Gastroesophageal sphincter (tissue), 4 donors: ENCODE data around the gene FGF18. TPM values are rescaled to one million over a fixed set of nuclear protein-coding genes. Genes with fewer than 3 reads are reported as not detected.

Experiments
- ATAC-seq: fragments of 150-250 bp; one replicate; pipeline ENCODE4 v1.9.1; 2016; ENCODE audit warnings: mild to moderate bottlenecking, moderate library complexity
- H3K27ac ChIP-seq, 4 donors: fragments of 200-600 bp; sonication (generic) in 3 of 4; 1 replicate in 3 of 4; 2 replicates in 1 of 4; pipeline ENCODE4 v1.5.1; 2016 to 2019
- H3K27me3 ChIP-seq: fragments of 200-600 bp; sonication (generic); one replicate; pipeline ENCODE4 v1.5.1; 2019
- H3K36me3 ChIP-seq, 2 donors: fragments of 200-600 bp; sonication (generic); one replicate each; pipeline ENCODE4 v1.5.1; 2019; ENCODE audit warnings: control low read depth in 1 of 2
- H3K4me1 ChIP-seq, 3 donors: fragments of 200-600 bp; sonication (generic); 1 replicate in 2 of 3; 2 replicates in 1 of 3; pipeline ENCODE4 v1.5.1; 2016 to 2019; ENCODE audit warnings: control low read depth in 2 of 3
- H3K4me3 ChIP-seq, 2 donors: fragments of 200-600 bp; sonication (generic); one replicate each; pipeline ENCODE4 v1.5.1; 2019; ENCODE audit warnings: mild to moderate bottlenecking in 1 of 2, moderate library complexity in 1 of 2
- H3K9me3 ChIP-seq, 3 donors: fragments of 200-600 bp; sonication (generic); one replicate each; pipeline ENCODE4 v1.5.1; 2017 to 2019; ENCODE audit warnings: control low read depth in 2 of 3
- EP300 ChIP-seq: sonication (generic); formaldehyde crosslinking; IDR thresholded peaks from one replicate; pipeline ENCODE4 v1.6.1; 2017; ENCODE audit warnings: antibody characterized with exemption, mild to moderate bottlenecking
- POLR2A ChIP-seq, 2 donors: fragments of 450-650 bp; IDR thresholded peaks; one replicate each; pipeline ENCODE4 v1.6.1; 2017; ENCODE audit warnings: antibody characterized with exemption in 2 of 2, mild to moderate bottlenecking in 2 of 2, moderate library complexity in 1 of 2
- POLR2AphosphoS5 ChIP-seq: sonication (generic); formaldehyde crosslinking; IDR thresholded peaks from one replicate; pipeline ENCODE4 v1.6.1; 2017; ENCODE audit warnings: antibody characterized with exemption
- WGBS, 2 donors: methylation state at CpG; one replicate each; pipeline ENCODE4 v1.1.5; 2018; ENCODE audit warnings: low coverage in 1 of 2; 5-methylcytosine and 5-hydroxymethylcytosine counted together
- total RNA-seq, 4 donors: library from RNA; depleted of rRNA; stranded (reverse); fragments of >200 nt; gene quantifications; one replicate each; pipeline ENCODE4 v1.1.0, GENCODE V29; 2016
- TF ChIP-seq, protein P1 (sequence below), 4 experiments: fragments of 200-600 bp in 2 of 4; fragments of 450-650 bp in 2 of 4; sonication (generic) in 1 of 4; IDR thresholded peaks; one replicate each; pipeline ENCODE4 v1.5.1; 2017 to 2019; ENCODE audit warnings: antibody characterized with exemption in 4 of 4, mild to moderate bottlenecking in 2 of 4, moderate library complexity in 2 of 4

The FGF18 gene
- total RNA-seq, 4 donors from 2014 or later: 1.8 to 2.1 TPM; not detected in 2

DNA sequence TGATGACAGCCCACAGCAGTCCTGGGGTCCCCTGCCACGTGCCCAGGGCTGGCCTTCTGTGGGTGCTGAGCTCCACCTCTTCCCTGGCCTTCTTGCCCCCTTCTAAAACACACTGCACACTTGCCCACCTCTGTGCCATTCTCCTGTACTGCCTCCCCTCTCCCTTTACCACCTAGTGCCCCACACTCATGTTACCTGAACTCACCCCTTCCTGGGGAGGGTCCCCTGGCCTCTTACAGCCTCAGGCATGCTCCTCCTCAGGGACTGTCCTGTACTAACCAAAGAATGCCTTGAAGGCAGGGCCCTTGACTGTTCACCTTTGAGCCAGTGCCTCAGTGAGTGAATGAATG lies 60.3 kb downstream of the FGF18 start:
- no peaks in the 10 kb centered on the region for H3K36me3 ChIP-seq
- TF ChIP-seq POLR2A (IDR thresholded peaks at IDR 0.05) (no peak), EP300 (no peak), POLR2AphosphoS5 (no peak)
- TF ChIP-seq, protein P1, sequence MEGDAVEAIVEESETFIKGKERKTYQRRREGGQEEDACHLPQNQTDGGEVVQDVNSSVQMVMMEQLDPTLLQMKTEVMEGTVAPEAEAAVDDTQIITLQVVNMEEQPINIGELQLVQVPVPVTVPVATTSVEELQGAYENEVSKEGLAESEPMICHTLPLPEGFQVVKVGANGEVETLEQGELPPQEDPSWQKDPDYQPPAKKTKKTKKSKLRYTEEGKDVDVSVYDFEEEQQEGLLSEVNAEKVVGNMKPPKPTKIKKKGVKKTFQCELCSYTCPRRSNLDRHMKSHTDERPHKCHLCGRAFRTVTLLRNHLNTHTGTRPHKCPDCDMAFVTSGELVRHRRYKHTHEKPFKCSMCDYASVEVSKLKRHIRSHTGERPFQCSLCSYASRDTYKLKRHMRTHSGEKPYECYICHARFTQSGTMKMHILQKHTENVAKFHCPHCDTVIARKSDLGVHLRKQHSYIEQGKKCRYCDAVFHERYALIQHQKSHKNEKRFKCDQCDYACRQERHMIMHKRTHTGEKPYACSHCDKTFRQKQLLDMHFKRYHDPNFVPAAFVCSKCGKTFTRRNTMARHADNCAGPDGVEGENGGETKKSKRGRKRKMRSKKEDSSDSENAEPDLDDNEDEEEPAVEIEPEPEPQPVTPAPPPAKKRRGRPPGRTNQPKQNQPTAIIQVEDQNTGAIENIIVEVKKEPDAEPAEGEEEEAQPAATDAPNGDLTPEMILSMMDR (IDR thresholded peaks at IDR 0.05): no peak
- no peak for ATAC-seq
- peaks cover 0 to 14% (median 0%) of the 10 kb centered on the region in 3 donors for H3K4me1 ChIP-seq
- no peaks in the 10 kb centered on the region for H3K27me3 ChIP-seq
- H3K9me3 ChIP-seq: no peaks in the 10 kb centered on the region
- 60 to 100% methylated on average over 1 of the region's 1 CpG for WGBS, 2 donors
- H3K27ac ChIP-seq: no peak overlapping the region
- H3K4me3 ChIP-seq: no peak overlapping the region

DNA sequence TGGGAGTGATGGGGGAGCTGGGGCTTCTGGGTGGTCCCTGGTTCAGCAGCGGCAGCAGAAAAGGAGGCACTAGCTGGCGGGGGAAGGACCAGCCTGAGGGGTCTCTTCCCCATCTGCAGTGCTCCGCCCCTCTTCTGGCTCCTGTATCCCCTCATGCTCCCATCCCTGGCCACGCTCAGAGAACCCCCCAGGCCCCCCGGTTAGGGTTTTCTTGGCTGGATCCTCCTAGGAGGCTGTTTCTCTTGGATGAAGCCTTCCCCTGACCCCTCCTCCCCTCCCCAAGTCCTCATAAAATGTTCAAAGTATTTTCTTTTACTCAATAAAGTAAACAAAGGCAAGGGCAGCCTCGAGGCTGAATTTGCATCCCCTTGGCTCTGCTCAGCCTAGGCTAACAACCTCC lies 60.8 kb downstream of the FGF18 start:
- Histone ChIP-seq H3K27ac (no peak overlapping the region), H3K4me1 (peaks cover 0 to 14% (median 0%) of the 10 kb centered on the region in 3 donors), H3K36me3 (no peaks in the 10 kb centered on the region), H3K27me3 (no peaks in the 10 kb centered on the region), H3K9me3 (no peaks in the 10 kb centered on the region), H3K4me3 (no peak overlapping the region)
- 0 to 73% methylated on average over 1 to 5 of the region's 6 CpGs for WGBS, 2 donors
- no peak for ATAC-seq
- TF ChIP-seq POLR2A (IDR thresholded peaks at IDR 0.05): no peak

DNA sequence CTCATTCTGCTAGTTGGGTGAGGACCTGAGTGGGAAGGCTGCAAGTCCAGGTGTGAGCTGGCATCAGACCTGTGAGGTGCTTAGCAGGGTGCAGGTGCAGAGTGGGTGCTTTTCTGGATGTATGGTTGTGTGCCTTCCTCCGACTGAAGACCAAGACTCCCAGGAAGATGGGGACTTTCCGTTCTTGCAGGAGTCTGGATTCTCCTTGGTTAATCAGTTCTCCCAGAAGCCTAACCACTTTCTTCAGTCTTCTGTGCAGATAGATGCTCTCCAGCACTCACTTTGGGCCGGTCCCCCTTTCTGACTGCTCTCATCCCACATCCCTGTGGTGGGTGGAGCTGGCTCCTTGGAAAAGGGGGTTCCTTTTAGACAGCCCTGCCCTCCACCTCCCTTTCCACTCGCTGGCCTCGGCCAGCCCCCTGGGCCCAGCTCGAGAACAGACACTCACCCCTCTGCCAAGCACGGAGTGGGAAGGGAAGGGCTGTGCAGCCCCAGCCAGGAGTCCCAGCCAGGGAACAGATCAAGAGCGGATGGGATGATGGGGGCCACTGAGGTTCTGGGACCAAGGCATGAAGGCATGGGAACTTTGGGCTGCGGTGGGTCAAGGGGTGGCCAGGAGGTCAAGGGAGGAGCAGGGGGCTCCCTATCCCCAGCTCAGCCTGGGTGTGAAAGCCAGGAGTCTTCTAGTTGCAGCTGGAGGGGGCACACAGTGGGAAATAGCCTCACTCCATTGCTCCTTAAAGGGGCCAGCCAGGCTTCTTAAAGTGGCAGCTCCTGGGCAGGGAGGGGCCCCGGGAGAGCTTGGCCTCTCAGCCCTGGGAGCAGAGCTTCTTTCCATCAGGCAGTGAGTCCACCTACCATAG lies 62.4 kb downstream of the FGF18 start:
- no peak overlapping the region for H3K27ac ChIP-seq
- H3K9me3 ChIP-seq: no peaks in the 10 kb centered on the region
- ATAC-seq: no peak
- no peaks in the 10 kb centered on the region for H3K36me3 ChIP-seq
- no peak for TF ChIP-seq POLR2A (IDR thresholded peaks at IDR 0.05)
- no peak for TF ChIP-seq POLR2AphosphoS5
- TF ChIP-seq EP300: no peak
- TF ChIP-seq, protein P1 (IDR thresholded peaks at IDR 0.05): no peak
- no peak overlapping the region for H3K4me3 ChIP-seq
- H3K4me1 ChIP-seq: peaks cover 0 to 14% (median 0%) of the 10 kb centered on the region in 3 donors
- 73 to 80% methylated on average over 1 to 2 of the region's 10 CpGs for WGBS, 2 donors
- H3K27me3 ChIP-seq: peaks cover 10% of the 10 kb centered on the region

DNA sequence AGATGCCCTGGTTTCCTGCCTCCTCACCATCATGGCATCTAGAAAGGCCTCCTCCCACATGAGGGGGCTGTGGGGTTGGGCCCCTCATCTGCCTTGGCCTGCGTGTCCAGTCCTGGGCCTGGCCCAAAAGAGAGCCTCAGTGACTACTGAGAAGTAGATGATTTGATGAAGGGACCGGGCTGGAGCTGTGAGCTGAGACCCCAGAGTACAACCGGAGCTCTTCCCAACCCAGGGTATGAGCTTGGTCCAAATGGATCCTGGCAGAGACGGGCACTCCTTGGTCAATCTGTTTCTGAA lies 62.9 kb downstream of the FGF18 start:
- H3K36me3 ChIP-seq: no peaks in the 10 kb centered on the region
- H3K9me3 ChIP-seq: no peaks in the 10 kb centered on the region
- no peak for TF ChIP-seq POLR2A (IDR thresholded peaks at IDR 0.05)
- TF ChIP-seq, protein P1 (IDR thresholded peaks at IDR 0.05): no peak
- TF ChIP-seq EP300: no peak
- TF ChIP-seq POLR2AphosphoS5: no peak
- WGBS, 2 donors: no CpG with 5 or more reads among the region's 4 CpGs
- peaks cover 0 to 14% (median 0%) of the 10 kb centered on the region in 3 donors for H3K4me1 ChIP-seq
- H3K4me3 ChIP-seq: no peak overlapping the region
- no peak for ATAC-seq
- peaks cover 10% of the 10 kb centered on the region for H3K27me3 ChIP-seq
- H3K27ac ChIP-seq: no peak overlapping the region

DNA sequence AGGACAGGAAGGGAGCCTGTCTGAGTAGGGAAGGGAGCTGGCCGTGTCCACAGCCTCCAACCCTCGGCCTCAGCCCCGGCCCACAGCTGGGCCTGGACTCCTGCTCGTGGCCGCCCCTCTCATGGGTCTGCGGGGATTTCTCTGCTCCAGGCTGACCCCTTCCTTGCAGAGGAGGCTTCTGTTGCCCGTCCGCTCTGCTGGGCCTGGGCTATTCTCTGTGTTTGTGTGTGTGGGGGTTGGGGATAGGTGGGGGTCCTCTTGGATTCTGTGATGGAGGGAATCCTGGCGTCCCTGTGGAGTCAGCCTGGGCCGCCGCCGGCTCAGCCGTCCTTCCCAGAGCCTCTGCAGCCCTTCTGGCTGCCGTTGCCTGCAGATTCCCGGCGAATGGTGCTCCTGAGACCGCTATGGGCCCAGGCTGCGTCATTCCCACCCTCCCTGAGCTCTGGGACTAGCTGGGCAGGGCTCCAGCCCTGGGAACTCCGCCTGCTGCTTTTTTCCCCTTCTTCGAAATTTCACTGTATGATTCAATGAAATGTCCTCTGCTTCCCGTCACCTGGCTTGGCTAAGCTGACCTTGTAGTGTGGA lies 64.2 kb downstream of the FGF18 start:
- Histone ChIP-seq H3K4me3 (no peak overlapping the region), H3K4me1 (peaks cover 0 to 14% (median 0%) of the 10 kb centered on the region in 3 donors), H3K27me3 (peaks cover 10% of the 10 kb centered on the region), H3K36me3 (no peaks in the 10 kb centered on the region), H3K9me3 (no peaks in the 10 kb centered on the region), H3K27ac (peak overlapping the region in 3 of 4 donors; percentile 63 to 71 (median 65))
- 37% methylated on average over 15 of the region's 21 CpGs; no CpG with 5 or more reads in 1 of the 2 donors for WGBS, 2 donors
- ATAC-seq: peak; percentile 92
- TF ChIP-seq POLR2A (IDR thresholded peaks at IDR 0.05) (no peak), EP300 (no peak), POLR2AphosphoS5 (peak; percentile 86)
- TF ChIP-seq, protein P1 (IDR thresholded peaks at IDR 0.05): no peak
